H1 (cell line): ENCODE measurements around the gene DSTYK. TPM values are rescaled to one million over a fixed set of nuclear protein-coding genes. Genes with fewer than 3 reads are reported as not detected.

Experiments
- CTCF ChIA-PET: fragments of 300-600 bp; sonication (Branson Sonifier 250); formaldehyde crosslinking; loops from one replicate; lab custom pipeline; 2021; ENCODE audit not compliant: partially characterized antibody; lab: Charles Lee
- POLR2A ChIA-PET: fragments of 300-600 bp; sonication (Branson Sonifier 250); formaldehyde crosslinking; loops from one replicate; lab custom pipeline; 2021; ENCODE audit warnings: inconsistent platforms; ENCODE audit not compliant: partially characterized antibody; lab: Charles Lee
- DNase-seq, 2 experiments: peaks; one replicate each; pipeline versions ENCODE4 v3.0.0 to v3.0.0-alpha.2; 2010 to 2022; ENCODE audit warnings: low spot score in 2 of 2, low read depth in 1 of 2, mixed read lengths in 1 of 2
- FAIRE-seq: peaks from 2 replicates; lab custom pipeline; 2011; peaks lifted over from hg19 to GRCh38; lab: Jason Lieb, UNC
- H2AFZ ChIP-seq: 2 replicates; pipeline ENCODE4 v1.8.1; 2012; ENCODE audit warnings: low read length, inconsistent platforms
- H2AK5ac ChIP-seq: 2 replicates; pipeline ENCODE4 v1.6.1; 2013; ENCODE audit warnings: low read depth, low read length
- H2BK120ac ChIP-seq: replicated peaks from 2 replicates; pipeline ENCODE3; 2013; ENCODE audit warnings: low read depth, low read length, inconsistent platforms
- H2BK12ac ChIP-seq: 2 replicates; pipeline ENCODE4 v1.6.1; 2013; ENCODE audit warnings: low read depth, low read length
- H2BK15ac ChIP-seq: 2 replicates; pipeline ENCODE4 v1.6.1; 2013; ENCODE audit warnings: low read length
- H2BK20ac ChIP-seq: 2 replicates; pipeline ENCODE4 v1.6.1; 2013; ENCODE audit warnings: low read length
- H2BK5ac ChIP-seq: 2 replicates; pipeline ENCODE4 v1.6.1; 2013; ENCODE audit warnings: low read depth, low read length
- H3K14ac ChIP-seq: 2 replicates; pipeline ENCODE4 v1.6.1; 2013; ENCODE audit warnings: inconsistent platforms; ENCODE audit not compliant: insufficient read length
- H3K18ac ChIP-seq: 2 replicates; pipeline ENCODE4 v1.6.1; 2013; ENCODE audit warnings: low read length; ENCODE audit errors: extremely low read depth
- H3K23ac ChIP-seq: 2 replicates; pipeline ENCODE4 v1.6.1; 2013; ENCODE audit warnings: inconsistent platforms; ENCODE audit not compliant: insufficient read length
- H3K23me2 ChIP-seq: 2 replicates; pipeline ENCODE4 v1.6.1; 2013; ENCODE audit warnings: low read depth, low read length
- H3K27ac ChIP-seq: 2 replicates; pipeline ENCODE4 v1.6.1; 2011; ENCODE audit warnings: low read depth, low read length, inconsistent platforms
- H3K27me3 ChIP-seq, 4 experiments: replicated peaks in 1 of 4; 1 replicate in 1 of 4; 2 replicates in 3 of 4; pipeline versions ENCODE4 v1.6.1 to v1.8.1; 2011 to 2013; ENCODE audit warnings: low read length in 3 of 4, mild to moderate bottlenecking in 3 of 4, inconsistent platforms in 2 of 4, mixed read lengths in 2 of 4, moderate library complexity in 1 of 4; ENCODE audit not compliant: control insufficient read depth in 3 of 4, insufficient read depth in 3 of 4; ENCODE audit errors: extremely low read depth in 1 of 4
- H3K36me3 ChIP-seq, 4 experiments: 2 replicates each; pipeline versions ENCODE4 v1.6.1 to v1.8.1; 2011 to 2013; ENCODE audit warnings: mild to moderate bottlenecking in 4 of 4, low read length in 3 of 4, moderate library complexity in 2 of 4, control low read depth in 1 of 4, inconsistent platforms in 1 of 4; ENCODE audit not compliant: insufficient read depth in 4 of 4, control insufficient read depth in 2 of 4
- H3K4ac ChIP-seq: replicated peaks from 2 replicates; pipeline ENCODE3; 2013; ENCODE audit warnings: low read length, low read depth, mixed read lengths, inconsistent platforms; ENCODE audit not compliant: insufficient read length
- H3K4me1 ChIP-seq, 4 experiments: replicated peaks in 1 of 4; 1 replicate in 1 of 4; 2 replicates in 3 of 4; pipeline versions ENCODE4 v1.6.1 to v1.8.1; 2011 to 2013; ENCODE audit warnings: low read length in 3 of 4, inconsistent platforms in 2 of 4, mixed read lengths in 1 of 4; ENCODE audit not compliant: insufficient read depth in 4 of 4, control insufficient read depth in 3 of 4
- H3K4me2 ChIP-seq, 2 experiments: 2 replicates each; pipeline versions ENCODE4 v1.6.1 to v1.8.1; 2011 to 2013; ENCODE audit warnings: low read depth in 2 of 2, low read length in 2 of 2, control low read depth in 1 of 2, inconsistent platforms in 1 of 2, mild to moderate bottlenecking in 1 of 2; ENCODE audit not compliant: insufficient read depth in 1 of 2
- H3K4me3 ChIP-seq, 4 experiments: fragments of 200-600, 300-600 bp in 1 of 4; sonication (generic), shearing (Covaris generic), sonication (Bioruptor Twin) in 1 of 4; 2 replicates each; pipeline versions ENCODE4 v1.5.1 to v1.8.1; 2011 to 2016; ENCODE audit warnings: low read length in 4 of 4, low read depth in 3 of 4, control low read depth in 2 of 4, inconsistent platforms in 2 of 4, mild to moderate bottlenecking in 2 of 4, mixed read lengths in 1 of 4, moderate library complexity in 1 of 4; ENCODE audit not compliant: insufficient read depth in 2 of 4; ENCODE audit errors: extremely low read depth in 1 of 4
- H3K56ac ChIP-seq: replicated peaks from 2 replicates; pipeline ENCODE3; 2013; ENCODE audit warnings: low read depth, mild to moderate bottlenecking, mixed read lengths, low read length, inconsistent platforms; ENCODE audit not compliant: insufficient read length
- H3K79me1 ChIP-seq: 2 replicates; pipeline ENCODE4 v1.6.1; 2013; ENCODE audit warnings: low read depth, low read length, control low read depth
- H3K79me2 ChIP-seq, 2 experiments: 2 replicates each; pipeline versions ENCODE4 v1.6.1 to v1.8.1; 2012 to 2013; ENCODE audit warnings: low read length in 2 of 2, mild to moderate bottlenecking in 2 of 2, inconsistent platforms in 1 of 2; ENCODE audit not compliant: insufficient read depth in 2 of 2, control insufficient read depth in 1 of 2
- H3K9ac ChIP-seq, 4 experiments: replicated peaks in 1 of 4; 1 replicate in 1 of 4; 2 replicates in 3 of 4; pipeline versions ENCODE4 v1.6.1 to v1.8.1; 2011 to 2013; ENCODE audit warnings: low read depth in 3 of 4, low read length in 3 of 4, control low read depth in 2 of 4, mild to moderate bottlenecking in 2 of 4, moderate library complexity in 2 of 4, inconsistent platforms in 1 of 4; ENCODE audit errors: extremely low read depth in 1 of 4
- H3K9me3 ChIP-seq, 2 experiments: 2 replicates each; pipeline versions ENCODE4 v1.6.1 to v1.8.1; 2012 to 2013; ENCODE audit warnings: mild to moderate bottlenecking in 2 of 2, moderate library complexity in 2 of 2, control low read depth in 1 of 2, inconsistent platforms in 1 of 2, low read depth in 1 of 2, low read length in 1 of 2, mixed read lengths in 1 of 2; ENCODE audit not compliant: insufficient read depth in 2 of 2
- H4K20me1 ChIP-seq, 2 experiments: replicated peaks in 1 of 2; 2 replicates each; pipeline versions ENCODE3 to v1.8.1; 2011 to 2013; ENCODE audit warnings: inconsistent platforms in 2 of 2, low read length in 2 of 2, mild to moderate bottlenecking in 1 of 2; ENCODE audit not compliant: insufficient read depth in 2 of 2, control insufficient read depth in 1 of 2
- H4K5ac ChIP-seq: 2 replicates; pipeline ENCODE4 v1.6.1; 2013; ENCODE audit warnings: low read length, low read depth, mixed read lengths, inconsistent platforms; ENCODE audit not compliant: insufficient read length
- H4K8ac ChIP-seq: 2 replicates; pipeline ENCODE4 v1.8.0; 2013; ENCODE audit warnings: mild to moderate bottlenecking, moderate library complexity, low read length, inconsistent platforms; ENCODE audit not compliant: insufficient read depth; ENCODE audit errors: extremely low read depth
- H4K91ac ChIP-seq: replicated peaks from 2 replicates; pipeline ENCODE3; 2013; ENCODE audit warnings: low read length, mixed read lengths, inconsistent platforms; ENCODE audit not compliant: insufficient read length
- BCL11A ChIP-seq, 2 experiments: IDR thresholded peaks; one replicate each; pipeline ENCODE4 v1.6.1; 2011; ENCODE audit warnings: low read depth in 2 of 2, low read length in 2 of 2, mild to moderate bottlenecking in 2 of 2
- CBX8 ChIP-seq: fragments of 300-800, 300-1000 bp; sonication (generic); IDR thresholded peaks from 2 replicates; pipeline ENCODE4 v1.7.1; 2016; ENCODE audit warnings: low read depth, low read length, borderline replicate concordance
- CREB1 ChIP-seq: IDR thresholded peaks from 2 replicates; pipeline ENCODE4 v1.6.1; 2012; ENCODE audit warnings: inconsistent platforms
- EZH2 ChIP-seq: fragments of 200-600 bp; sonication (generic); IDR thresholded peaks from 2 replicates; pipeline ENCODE4 v1.7.1; 2012; ENCODE audit warnings: low read depth, mild to moderate bottlenecking, moderate library complexity, low read length, inconsistent platforms; ENCODE audit not compliant: severe bottlenecking
- KDM5A ChIP-seq: fragments of 200-600 bp; IDR thresholded peaks from 2 replicates; pipeline ENCODE4 v1.7.1; 2012; ENCODE audit warnings: mild to moderate bottlenecking, low read length, inconsistent platforms, mixed read lengths
- POLR2AphosphoS5 ChIP-seq: IDR thresholded peaks from 2 replicates; pipeline ENCODE4 v1.6.1; 2011; ENCODE audit warnings: low read depth, low read length
- POU5F1 ChIP-seq: IDR thresholded peaks from 2 replicates; pipeline ENCODE4 v1.6.1; 2011; ENCODE audit warnings: low read depth, mild to moderate bottlenecking, low read length, moderate library complexity
- RAD21 ChIP-seq, 2 experiments: IDR thresholded peaks in 1 of 2; conservative IDR thresholded peaks in 1 of 2; 2 replicates each; pipeline ENCODE4 v1.6.1; 2011; ENCODE audit warnings: low read depth in 2 of 2, low read length in 2 of 2, improper control_type of control experiment in 1 of 2, inconsistent platforms in 1 of 2, mild to moderate bottlenecking in 1 of 2, moderate library complexity in 1 of 2
- TCF12 ChIP-seq: IDR thresholded peaks from 2 replicates; pipeline ENCODE4 v1.6.1; 2011; ENCODE audit warnings: low read depth, mild to moderate bottlenecking, low read length
- ZNF274 ChIP-seq: IDR thresholded peaks from 2 replicates; pipeline ENCODE4 v1.7.0; 2012; ENCODE audit warnings: low read length, borderline replicate concordance; ENCODE audit errors: extremely low read depth
- WGBS, 2 experiments: shearing (Covaris generic) in 1 of 2; methylation state at CpG; one replicate each; pipeline versions ENCODE4 v1.1.6 to v1.1.7; 2013 to 2015; ENCODE audit warnings: low lambda C conversion rate in 2 of 2, mixed read lengths in 2 of 2, inconsistent platforms in 1 of 2, low coverage in 1 of 2, missing lambda C conversion rate in 1 of 2; ENCODE audit not compliant: insufficient replicate concordance in 2 of 2, insufficient coverage in 1 of 2, insufficient read length in 1 of 2; ENCODE audit errors: extremely low coverage in 1 of 2, missing lambda C conversion rate in 1 of 2; 5-methylcytosine and 5-hydroxymethylcytosine counted together
- polyA plus RNA-seq, 7 experiments: library from polyadenylated mRNA; depleted of rRNA in 3 of 7; stranded (reverse) in 5 of 7; unstranded in 2 of 7; fragments of >200 nt in 5 of 7; fragments of 200-250 nt in 2 of 7; gene quantifications; 1 replicate in 5 of 7; 2 replicates in 1 of 7; 4 replicates in 1 of 7; pipeline versions ENCODE4 v1.2.1 to v1.2.3, GENCODE V29; 2011 to 2013; ENCODE audit warnings: missing spikeins in 2 of 7, mixed read lengths in 2 of 7
- total RNA-seq: library from RNA; stranded (reverse); fragmentation: NEBNext Ultra II Directional; extraction: Animal tissue kit (Norgen Biotek cat#: 25700); gene quantifications from 2 replicates; pipeline ENCODE4 v1.2.1, GENCODE V29; 2021
- TF ChIP-seq, protein P1 (sequence below), 3 experiments: IDR thresholded peaks; 1 replicate in 2 of 3; 2 replicates in 1 of 3; pipeline versions ENCODE4 v1.5.1 to v1.6.1; 2011; ENCODE audit warnings: low read length in 3 of 3, mild to moderate bottlenecking in 3 of 3, inconsistent platforms in 2 of 3, low read depth in 1 of 3, moderate library complexity in 1 of 3; ENCODE audit not compliant: insufficient read depth in 1 of 3; ENCODE audit errors: control extremely low read depth in 1 of 3

DSTYK gene
- total and polyA plus RNA-seq, 2 of the 8 experiments (the other 6 are each of a cell fraction or from before 2014, with no cell fraction given), result 2.7 to 8.5 TPM

DNA sequence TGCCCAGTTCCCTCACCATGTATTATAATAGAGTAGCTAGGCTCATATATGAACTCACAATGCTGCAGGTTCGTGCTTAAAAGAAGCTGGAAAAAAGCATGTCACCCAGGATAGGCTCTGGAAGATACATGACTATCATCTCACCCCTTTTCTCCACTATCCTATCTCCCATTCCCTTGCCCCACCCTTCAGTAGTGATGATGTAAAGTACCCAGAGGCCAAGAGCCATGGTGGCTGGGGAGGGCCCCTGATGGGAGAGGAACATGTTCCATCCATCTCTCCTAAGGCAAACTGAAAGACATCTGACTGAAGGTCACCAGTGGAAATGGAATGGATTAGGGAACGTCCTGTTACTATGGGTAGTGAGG, 69.4 kb downstream of the DSTYK start:
- Histone ChIP-seq H2BK20ac (no peak overlapping the region), H3K4me3 (no peak overlapping the region), H2BK15ac (no peak overlapping the region), H3K79me1 (no peaks in the 10 kb centered on the region), H3K23me2 (no peaks in the 10 kb centered on the region), H2BK120ac (no peak overlapping the region), H4K91ac (no peak overlapping the region), H3K9me3 (peaks cover 0 to 2% of the 10 kb centered on the region in 2 experiments; a peak in 1 of 4 replicates), H3K18ac (no peak overlapping the region), H2BK12ac (no peak overlapping the region), H3K27ac (no peak overlapping the region), H3K14ac (no peak overlapping the region), H3K4me2 (no peak overlapping the region), H3K23ac (no peak overlapping the region), H4K5ac (no peak overlapping the region), H3K4me1 (peaks cover 0 to 3% (median 1%) of the 10 kb centered on the region in 4 experiments; a peak in 2 of 7 replicates), H3K36me3 (peaks cover 0 to 4% (median 3%) of the 10 kb centered on the region in 4 experiments; a peak in 3 of 8 replicates), H4K8ac (no peak overlapping the region), H2BK5ac (no peak overlapping the region), H3K4ac (no peak overlapping the region), H2AK5ac (0 out of 2 replicates have a peak overlapping the region, but pooled peaks have one; percentile 5), H3K56ac (no peak overlapping the region), H3K27me3 (no peaks in the 10 kb centered on the region), H3K79me2 (no peaks in the 10 kb centered on the region), H4K20me1 (peaks cover 0 to 1% of the 10 kb centered on the region in 2 experiments), H3K9ac (no peak overlapping the region), H2AFZ (no peak overlapping the region)
- FAIRE-seq (no peak), DNase-seq (no peak)
- CTCF ChIA-PET, result interaction anchor here (0.7 to 4.5 kb wide), 42 partner anchors 9 to 262 kb away, joined by 3 to 46 read pairs (median 5); partner anchors contain the start of genes RBBP5, TMCC2 and TMEM81
- POLR2A ChIA-PET, result interaction anchor here (0.9 to 1.7 kb wide), 5 partner anchors 10 to 103 kb away, joined by 3 to 6 read pairs (median 3); partner anchors contain the start of gene RBBP5
- WGBS, 2 experiments, result 69% methylated on average over 2 of the region's 2 CpGs; no CpG with 5 or more reads in 1 of the 2 experiments
- TF ChIP-seq CBX8 (no peak), KDM5A (no peak), RAD21 (IDR thresholded peaks at IDR 0.05 in 1 of 2, conservative IDR thresholded peaks at IDR 0.05 in 1 of 2; ENCODE audit: low read depth in 2 of 2, low read length in 2 of 2) (no peak), CREB1 (no peak), POLR2AphosphoS5 (no peak), EZH2 (no peak), TCF12 (no peak), ZNF274 (no peak), BCL11A (IDR thresholded peaks at IDR 0.05; ENCODE audit: low read depth in 2 of 2, low read length in 2 of 2) (no peak), POU5F1 (no peak)
- TF ChIP-seq, protein P1, sequence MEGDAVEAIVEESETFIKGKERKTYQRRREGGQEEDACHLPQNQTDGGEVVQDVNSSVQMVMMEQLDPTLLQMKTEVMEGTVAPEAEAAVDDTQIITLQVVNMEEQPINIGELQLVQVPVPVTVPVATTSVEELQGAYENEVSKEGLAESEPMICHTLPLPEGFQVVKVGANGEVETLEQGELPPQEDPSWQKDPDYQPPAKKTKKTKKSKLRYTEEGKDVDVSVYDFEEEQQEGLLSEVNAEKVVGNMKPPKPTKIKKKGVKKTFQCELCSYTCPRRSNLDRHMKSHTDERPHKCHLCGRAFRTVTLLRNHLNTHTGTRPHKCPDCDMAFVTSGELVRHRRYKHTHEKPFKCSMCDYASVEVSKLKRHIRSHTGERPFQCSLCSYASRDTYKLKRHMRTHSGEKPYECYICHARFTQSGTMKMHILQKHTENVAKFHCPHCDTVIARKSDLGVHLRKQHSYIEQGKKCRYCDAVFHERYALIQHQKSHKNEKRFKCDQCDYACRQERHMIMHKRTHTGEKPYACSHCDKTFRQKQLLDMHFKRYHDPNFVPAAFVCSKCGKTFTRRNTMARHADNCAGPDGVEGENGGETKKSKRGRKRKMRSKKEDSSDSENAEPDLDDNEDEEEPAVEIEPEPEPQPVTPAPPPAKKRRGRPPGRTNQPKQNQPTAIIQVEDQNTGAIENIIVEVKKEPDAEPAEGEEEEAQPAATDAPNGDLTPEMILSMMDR (IDR thresholded peaks at IDR 0.05; ENCODE audit: control extremely low read depth in 1 of 3, insufficient read depth in 1 of 3, low read depth in 1 of 3, low read length in 3 of 3), result no peak
